HCT116 (cell line): ENCODE data around the gene SIRT7. TPM values are rescaled to one million over a fixed set of nuclear protein-coding genes. Genes with fewer than 3 reads are reported as not detected.

Source experiments
- ATAC-seq: fragments of 200-7000 bp; cut with Tn5 transposase; 2 replicates; pipeline ENCODE4 v1.9.1; 2020; ENCODE audit warnings: mild to moderate bottlenecking, moderate library complexity
- BruUV-seq: library from RNA; stranded (reverse); fragments of 400-500 nt; replicated peaks from 2 replicates; lab custom pipeline; 2021; lab: Mats Ljungman, UMichigan
- CTCF ChIA-PET: fragments of 300-600 bp; sonication (Branson Sonifier 250); formaldehyde crosslinking; loops from one replicate; lab custom pipeline; 2021; ENCODE audit warnings: antibody characterized with exemption; lab: Charles Lee
- POLR2A ChIA-PET: fragments of 300-600, 350-600 bp; sonication (Branson Sonifier 250); formaldehyde crosslinking; loops from one replicate; lab custom pipeline; 2021; ENCODE audit warnings: antibody characterized with exemption; lab: Charles Lee
- RAD21 ChIA-PET, 2 experiments: fragments of 300-600 bp; sonication (Branson Sonifier 250); formaldehyde crosslinking; loops; one replicate each; lab custom pipeline; 2023; ENCODE audit warnings: low total read pairs in 2 of 2; ENCODE audit not compliant: uncharacterized antibody in 2 of 2, unreplicated experiment in 2 of 2, low non-redundant PET in 1 of 2; lab: Charles Lee
- DNase-seq: peaks from one replicate; pipeline ENCODE4 v3.0.0-alpha.2; 2010; ENCODE audit warnings: low read depth, low spot score
- H2AFZ ChIP-seq: fragments of 200-600 bp; shearing (Covaris generic), sonication (generic); 2 replicates; pipeline ENCODE4 v1.6.1; 2017; ENCODE audit warnings: low read depth, mixed run types, mixed read lengths, antibody characterized with exemption, low read length; ENCODE audit not compliant: poor library complexity, severe bottlenecking
- H3K27ac ChIP-seq: 2 replicates; pipeline ENCODE4 v1.5.1; 2012; ENCODE audit warnings: low read depth, low read length
- H3K27me3 ChIP-seq: fragments of 200-600 bp; sonication (generic); 2 replicates; pipeline ENCODE4 v1.6.1; 2016; ENCODE audit warnings: mixed run types, low read length, mixed read lengths; ENCODE audit not compliant: insufficient read depth
- H3K36me3 ChIP-seq, 2 experiments: fragments of 200-500 bp in 1 of 2; fragments of 200-600 bp in 1 of 2; sonication (Bioruptor generic) in 1 of 2; sonication (generic) in 1 of 2; 2 replicates each; pipeline versions ENCODE4 v1.5.1 to v1.6.1; 2014 to 2016; ENCODE audit warnings: low read length in 2 of 2, inconsistent platforms in 1 of 2, mixed read lengths in 1 of 2, mixed run types in 1 of 2; ENCODE audit not compliant: insufficient read depth in 2 of 2, control insufficient read depth in 1 of 2
- H3K4me1 ChIP-seq, 2 experiments: fragments of 200-600 bp in 1 of 2; sonication (generic) in 1 of 2; 2 replicates each; pipeline versions ENCODE4 v1.5.1 to v1.6.1; 2012 to 2017; ENCODE audit warnings: low read length in 2 of 2, inconsistent platforms in 1 of 2, mild to moderate bottlenecking in 1 of 2, mixed read lengths in 1 of 2, mixed run types in 1 of 2, moderate library complexity in 1 of 2; ENCODE audit not compliant: insufficient read depth in 2 of 2, control insufficient read depth in 1 of 2
- H3K4me2 ChIP-seq: fragments of 200-600 bp; sonication (generic); 2 replicates; pipeline ENCODE4 v1.6.1; 2017; ENCODE audit warnings: mixed run types, low read length, mixed read lengths
- H3K4me3 ChIP-seq, 2 experiments: fragments of 200-600 bp in 1 of 2; sonication (generic) in 1 of 2; replicated peaks in 1 of 2; 2 replicates each; pipeline ENCODE4 v1.5.1; 2011 to 2016; ENCODE audit warnings: low read length in 2 of 2, control low read depth in 1 of 2, low read depth in 1 of 2, mild to moderate bottlenecking in 1 of 2, mixed read lengths in 1 of 2, mixed run types in 1 of 2
- H3K79me2 ChIP-seq: fragments of 200-600 bp; sonication (generic); 2 replicates; pipeline ENCODE4 v1.6.1; 2017; ENCODE audit warnings: mild to moderate bottlenecking, mixed run types, low read length, moderate library complexity, mixed read lengths; ENCODE audit not compliant: insufficient read depth
- H3K9ac ChIP-seq: fragments of 200-600 bp; sonication (generic); 2 replicates; pipeline ENCODE4 v1.6.1; 2016; ENCODE audit warnings: low read length, mixed read lengths
- H3K9me2 ChIP-seq: fragments of 200-600 bp; sonication (generic), shearing (Covaris generic); 2 replicates; pipeline ENCODE4 v1.6.1; 2017; ENCODE audit warnings: mixed run types, mild to moderate bottlenecking, moderate library complexity; ENCODE audit not compliant: insufficient read depth
- H3K9me3 ChIP-seq, 2 experiments: fragments of 200-500 bp in 1 of 2; fragments of 200-600 bp in 1 of 2; sonication (Bioruptor generic) in 1 of 2; sonication (generic) in 1 of 2; 2 replicates each; pipeline ENCODE4 v1.6.1; 2014 to 2017; ENCODE audit warnings: low read length in 2 of 2, mixed read lengths in 2 of 2, inconsistent platforms in 1 of 2, low read depth in 1 of 2, mild to moderate bottlenecking in 1 of 2, mixed run types in 1 of 2, moderate library complexity in 1 of 2; ENCODE audit not compliant: control insufficient read depth in 1 of 2, insufficient read depth in 1 of 2
- H4K20me1 ChIP-seq: fragments of 200-600 bp; sonication (generic), shearing (Covaris generic); 2 replicates; pipeline ENCODE4 v1.6.1; 2017; ENCODE audit warnings: mixed run types, mild to moderate bottlenecking, moderate library complexity; ENCODE audit not compliant: insufficient read depth
- ATF3 ChIP-seq: IDR thresholded peaks from 2 replicates; pipeline ENCODE4 v1.6.1; 2012
- EGR1 ChIP-seq: IDR thresholded peaks from 2 replicates; pipeline ENCODE4 v1.6.1; 2012; ENCODE audit warnings: low read depth
- EZH2 ChIP-seq: fragments of 200-600 bp; sonication (generic); IDR thresholded peaks from 2 replicates; pipeline ENCODE4 v1.6.1; 2017; ENCODE audit warnings: antibody characterized with exemption, mixed run types
- EZH2phosphoT487 ChIP-seq: fragments of 200-600 bp; IDR thresholded peaks from 2 replicates; pipeline ENCODE4 v1.6.1; 2018; ENCODE audit warnings: antibody characterized with exemption, borderline replicate concordance
- POLR2AphosphoS5 ChIP-seq: IDR thresholded peaks from 2 replicates; pipeline ENCODE4 v1.6.1; 2011; ENCODE audit warnings: mild to moderate bottlenecking, low read depth, low read length, moderate library complexity
- RAD21 ChIP-seq: IDR thresholded peaks from 2 replicates; pipeline ENCODE4 v1.6.1; 2012; ENCODE audit warnings: low read depth, mild to moderate bottlenecking
- SRF ChIP-seq: IDR thresholded peaks from 2 replicates; pipeline ENCODE4 v1.6.1; 2012; ENCODE audit warnings: low read depth
- TCF7L2 ChIP-seq: IDR thresholded peaks from 2 replicates; pipeline ENCODE4 v1.7.0; 2011; ENCODE audit warnings: borderline replicate concordance, inconsistent platforms; ENCODE audit not compliant: insufficient read depth, insufficient read length; ENCODE audit errors: extremely low read depth
- YY1 ChIP-seq: IDR thresholded peaks from 2 replicates; pipeline ENCODE4 v1.6.1; 2011; ENCODE audit warnings: low read length, low read depth, moderate library complexity, mild to moderate bottlenecking; ENCODE audit not compliant: insufficient replicate concordance; ENCODE audit errors: extremely low read depth
- intact Hi-C: fragments of 100-400 bp; cut with micrococcal nuclease; formaldehyde crosslinking; loops from 2 replicates; pipeline ENCODE4 v1.10.0; 2022
- total RNA-seq: library from RNA; stranded (reverse); gene quantifications from one replicate; pipeline ENCODE4 v1.2.1, GENCODE V29; 2021; ENCODE audit not compliant: unreplicated experiment
- TF ChIP-seq, protein P1 (sequence below): IDR thresholded peaks from 2 replicates; pipeline ENCODE4 v1.6.1; 2012

The SIRT7 gene
- total RNA-seq, 1 experiment from 2014 or later = 62.6 TPM

DNA sequence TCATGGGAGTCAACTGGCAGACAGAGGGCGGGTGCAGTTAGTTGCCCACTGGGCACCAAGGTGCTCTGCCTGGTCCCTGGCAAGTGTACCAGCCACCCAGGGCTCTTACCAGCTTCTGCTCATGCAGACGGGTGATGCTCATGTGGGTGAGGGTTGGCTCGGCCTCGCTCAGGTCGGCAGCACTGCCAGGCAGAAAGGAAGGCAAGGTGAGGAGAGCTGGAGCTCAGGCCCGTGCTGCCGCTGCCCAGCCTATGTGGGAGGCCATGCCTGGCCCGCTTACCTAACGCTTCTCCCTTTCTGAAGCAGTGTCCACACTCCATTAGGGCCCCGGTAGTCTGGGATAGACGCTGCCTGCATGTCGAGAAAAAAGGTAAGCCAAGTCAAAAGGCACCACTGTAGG, 2.6 kb downstream of the SIRT7 start (continued):
- TF ChIP-seq, protein P1, sequence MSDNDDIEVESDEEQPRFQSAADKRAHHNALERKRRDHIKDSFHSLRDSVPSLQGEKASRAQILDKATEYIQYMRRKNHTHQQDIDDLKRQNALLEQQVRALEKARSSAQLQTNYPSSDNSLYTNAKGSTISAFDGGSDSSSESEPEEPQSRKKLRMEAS = no peak
- TF ChIP-seq EZH2phosphoT487 (no peak), YY1 (no peak), POLR2AphosphoS5 (no peak), ATF3 (no peak), EGR1 (no peak)

DNA sequence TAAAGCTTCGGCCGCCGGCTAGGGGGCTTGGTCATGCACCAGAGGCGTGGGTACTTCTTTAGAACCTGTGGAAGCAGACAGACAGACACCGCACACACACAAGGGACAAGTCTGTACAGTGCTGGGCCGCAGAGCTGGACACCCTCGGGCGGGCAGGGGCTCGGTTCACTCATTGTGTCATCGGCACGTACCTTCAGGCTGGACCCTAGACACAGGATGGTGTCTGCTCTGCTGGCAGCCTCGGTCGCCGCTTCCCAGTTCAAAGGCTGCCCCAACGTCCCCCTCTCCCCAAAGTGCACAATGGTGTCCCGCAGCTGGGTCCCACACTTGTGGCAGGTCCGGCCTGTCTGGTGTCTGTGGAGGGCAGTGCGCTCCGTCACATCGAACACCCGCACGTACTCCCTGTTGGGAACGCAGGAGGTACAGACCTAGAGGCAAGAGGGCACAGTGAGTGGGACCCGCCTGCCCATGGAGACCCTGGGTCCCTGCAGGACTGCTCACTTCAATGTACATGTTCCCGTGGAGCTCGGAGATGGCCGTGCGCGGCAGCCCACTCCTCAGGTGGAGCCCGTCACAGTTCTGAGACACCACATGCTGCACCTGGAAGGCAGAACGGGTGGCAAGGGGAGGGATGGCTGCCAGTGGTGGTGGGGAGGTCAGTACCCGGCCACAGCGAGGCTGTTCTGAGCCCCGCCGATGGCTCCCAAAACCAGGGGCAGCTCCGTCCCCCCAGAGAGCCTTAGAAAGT, 3.7 kb downstream of the SIRT7 start:
- Histone ChIP-seq H3K4me3 (no peak overlapping the region), H2AFZ (no peak overlapping the region), H3K9me3 (no peaks in the 10 kb centered on the region), H3K27me3 (no peaks in the 10 kb centered on the region), H4K20me1 (no peaks in the 10 kb centered on the region), H3K79me2 (peaks cover 52% of the 10 kb centered on the region), H3K36me3 (peaks cover 22 to 34% of the 10 kb centered on the region in 2 experiments; a peak in 3 of 4 replicates), H3K4me2 (no peak overlapping the region), H3K9me2 (no peaks in the 10 kb centered on the region), H3K9ac (no peak overlapping the region), H3K4me1 (peaks cover 43 to 68% of the 10 kb centered on the region in 2 experiments), H3K27ac (peak overlapping the region; percentile 60; the same call in 1 of the 2 replicates)
- CTCF ChIA-PET = no interaction called here
- POLR2A ChIA-PET = interaction anchor here (1.3 kb wide), 1 partner anchor 12 kb away, joined by 3 read pairs; no protein-coding TSS in a partner anchor
- TF ChIP-seq SRF (no peak), EZH2 (no peak), TCF7L2 (no peak), RAD21 (no peak)
- BruUV-seq = no TSS peak
- ATAC-seq (no peak), DNase-seq (no peak)
- RAD21 ChIA-PET = interaction anchor here in 1 of 2 experiments (0.6 kb wide), 1 partner anchor 733 kb away, joined by 3 read pairs; no protein-coding TSS in a partner anchor
- intact Hi-C loops = loop anchor here (5.0 kb wide), 1 partner anchor 108 kb away; the partner anchor contains the start of genes CENPX and LRRC45
